Middle frontal gyrus (tissue), 1 donor: ENCODE data around the gene TFEB.
"Not testable (repeated sequence)": the region's sequence is repeated elsewhere in the genome, so short reads cannot be mapped to it uniquely, and the experiment has no call there.

ENCODE experiments used
- DNase-seq: peaks from one replicate; pipeline ENCODE4 v3.0.0-alpha.2; 2015; ENCODE audit warnings: low spot score; ENCODE audit errors: extremely low spot score

Gene TFEB

GRCh38 chr6:41766043-41766664 is 30.7 kb upstream of the TFEB start:
- DNase-seq, result not testable (repeated sequence)

GRCh38 chr6:41763470-41763869 is 28.1 kb upstream of the TFEB start:
- DNase-seq, result no peak

GRCh38 chr6:41759905-41760579 is 24.6 kb upstream of the TFEB start:
- no peak for DNase-seq

- DNase-seq, result no peak
These were observed 23.9 kb upstream of the TFEB start for GRCh38 chr6:41759106-41759904.

GRCh38 chr6:41758641-41759035 is 23.2 kb upstream of the TFEB start:
- DNase-seq, result no peak

- DNase-seq, result no peak
These were observed 22.7 kb upstream of the TFEB start for GRCh38 chr6:41757931-41758640.

- no peak for DNase-seq
These were observed 21.9 kb upstream of the TFEB start for GRCh38 chr6:41757271-41757670.

GRCh38 chr6:41756354-41756753 is 20.9 kb upstream of the TFEB start:
- DNase-seq, result no peak

- no peak for DNase-seq
These were observed 20.5 kb upstream of the TFEB start for GRCh38 chr6:41755895-41756294.

GRCh38 chr6:41750374-41750773 is 15.0 kb upstream of the TFEB start:
- DNase-seq, result no peak

- no peak for DNase-seq
These were observed 13.1 kb upstream of the TFEB start for GRCh38 chr6:41748542-41748941.

- DNase-seq, result no peak
These were observed 12.7 kb upstream of the TFEB start for GRCh38 chr6:41748102-41748477.

GRCh38 chr6:41747256-41748101 is 12.1 kb upstream of the TFEB start, which contains the start of gene PGC:
PGC (minus strand) TSS chr6:41747397; CDS start chr6:41747334, 63 bp downstream.
- DNase-seq, result no peak

- no peak for DNase-seq
These were observed 10.7 kb upstream of the TFEB start for GRCh38 chr6:41746107-41746506.

- DNase-seq, result no peak
These were observed 8.9 kb upstream of the TFEB start for GRCh38 chr6:41744236-41744787.

- DNase-seq, result no peak
These were observed 8.2 kb upstream of the TFEB start for GRCh38 chr6:41743406-41744235.

GRCh38 chr6:41741625-41742490 is 6.5 kb upstream of the TFEB start:
- DNase-seq, result no peak

- no peak for DNase-seq
These were observed 5.2 kb upstream of the TFEB start for GRCh38 chr6:41740366-41741162.
